Caco-2 (cell line): ENCODE results near the gene PAPPA2. TPM values are rescaled to one million over a fixed set of nuclear protein-coding genes. Genes with fewer than 3 reads are reported as not detected.
"Not testable (repeated sequence)": the region's sequence is repeated elsewhere in the genome, so short reads cannot be mapped to it uniquely, and the experiment has no call there.

ENCODE experiments used
- BruUV-seq: library from RNA; stranded (reverse); fragments of 400-500 nt; replicated peaks from 2 replicates; lab custom pipeline; 2021; lab: Mats Ljungman, UMichigan
- CTCF ChIA-PET: fragments of 300-600 bp; sonication (Branson Sonifier 250); formaldehyde crosslinking; loops from one replicate; lab custom pipeline; 2022; ENCODE audit warnings: antibody characterized with exemption; lab: Charles Lee
- POLR2A ChIA-PET: fragments of 300-600 bp; sonication (Branson Sonifier 250); formaldehyde crosslinking; loops from one replicate; lab custom pipeline; 2022; ENCODE audit warnings: antibody characterized with exemption; lab: Charles Lee
- DNase-seq, 2 experiments: peaks; one replicate each; pipeline versions ENCODE4 v3.0.0 to v3.0.0-alpha.2; 2020 to 2022
- H3K27me3 ChIP-seq: replicated peaks from 2 replicates; pipeline ENCODE4 v1.6.0; 2011; ENCODE audit warnings: low read length; ENCODE audit not compliant: control insufficient read depth, insufficient read depth
- H3K36me3 ChIP-seq: 2 replicates; pipeline ENCODE4 v1.5.1; 2011; ENCODE audit warnings: low read length; ENCODE audit not compliant: control insufficient read depth, insufficient read depth
- H3K4me1 ChIP-seq: fragments of 250-450 bp; sonication (Bioruptor Pico); 2 replicates; pipeline ENCODE4 v1.5.1; 2020; ENCODE audit warnings: mild to moderate bottlenecking
- H3K4me3 ChIP-seq: 2 replicates; pipeline ENCODE4 v1.5.1; 2011; ENCODE audit warnings: low read depth, mild to moderate bottlenecking, control low read depth, low read length
- H3K9me3 ChIP-seq: fragments of 250-450 bp; sonication (Bioruptor Pico); 2 replicates; pipeline ENCODE4 v1.5.1; 2020; ENCODE audit warnings: mild to moderate bottlenecking, moderate library complexity
- H3K27ac Mint-ChIP-seq: one replicate; pipeline ENCODE4 v1.8.0; 2022; ENCODE audit warnings: mixed read lengths; ENCODE audit not compliant: unreplicated experiment
- H3K27me3 Mint-ChIP-seq: one replicate; pipeline ENCODE4 v1.8.0; 2022; ENCODE audit warnings: mixed read lengths; ENCODE audit not compliant: insufficient read depth, unreplicated experiment
- H3K36me3 Mint-ChIP-seq: one replicate; pipeline ENCODE4 v1.8.0; 2022; ENCODE audit warnings: mild to moderate bottlenecking, mixed read lengths; ENCODE audit not compliant: insufficient read depth, unreplicated experiment
- H3K4me1 Mint-ChIP-seq: one replicate; pipeline ENCODE4 v1.8.0; 2022; ENCODE audit warnings: low read depth, mixed read lengths; ENCODE audit not compliant: unreplicated experiment
- H3K4me3 Mint-ChIP-seq: one replicate; pipeline ENCODE4 v1.8.0; 2022; ENCODE audit warnings: mild to moderate bottlenecking, moderate library complexity, mixed read lengths; ENCODE audit not compliant: unreplicated experiment
- H3K9me3 Mint-ChIP-seq: one replicate; pipeline ENCODE4 v1.8.0; 2022; ENCODE audit warnings: mixed read lengths; ENCODE audit not compliant: unreplicated experiment
- intact Hi-C: fragments of 100-400 bp; cut with micrococcal nuclease; formaldehyde crosslinking; loops from one replicate; pipeline ENCODE4 v1.10.0; 2022; ENCODE audit not compliant: unreplicated experiment
- total RNA-seq: library from RNA; stranded (reverse); gene quantifications from 2 replicates; pipeline ENCODE4 v1.2.3, GENCODE V29; 2022
- TF ChIP-seq, protein P1 (sequence below), 2 experiments: fragments of 200-600 bp in 1 of 2; IDR thresholded peaks; 1 replicate in 1 of 2; 2 replicates in 1 of 2; pipeline versions ENCODE4 v1.5.1 to v1.8.0; 2011 to 2022; ENCODE audit warnings: antibody characterized with exemption in 1 of 2, control low read depth in 1 of 2, inconsistent platforms in 1 of 2, low read depth in 1 of 2, low read length in 1 of 2, mild to moderate bottlenecking in 1 of 2, moderate library complexity in 1 of 2; ENCODE audit not compliant: insufficient read depth in 1 of 2, severe bottlenecking in 1 of 2, unreplicated experiment in 1 of 2

Gene PAPPA2
- total RNA-seq, 1 experiment from 2014 or later: 0.18 TPM

- Mint-ChIP-seq H3K27me3 (peaks cover 3% of the 10 kb centered on the region), H3K9me3 (no peaks in the 10 kb centered on the region), H3K27ac (no peak overlapping the region), H3K4me3 (no peak overlapping the region), H3K36me3 (no peaks in the 10 kb centered on the region), H3K4me1 (no peaks in the 10 kb centered on the region)
- no peak overlapping the region for H3K4me3 ChIP-seq
- no peaks in the 10 kb centered on the region for H3K4me1 ChIP-seq
- BruUV-seq: no TSS peak
- ChIA-PET POLR2A (no interaction called here), CTCF (no interaction called here)
- TF ChIP-seq, protein P1, sequence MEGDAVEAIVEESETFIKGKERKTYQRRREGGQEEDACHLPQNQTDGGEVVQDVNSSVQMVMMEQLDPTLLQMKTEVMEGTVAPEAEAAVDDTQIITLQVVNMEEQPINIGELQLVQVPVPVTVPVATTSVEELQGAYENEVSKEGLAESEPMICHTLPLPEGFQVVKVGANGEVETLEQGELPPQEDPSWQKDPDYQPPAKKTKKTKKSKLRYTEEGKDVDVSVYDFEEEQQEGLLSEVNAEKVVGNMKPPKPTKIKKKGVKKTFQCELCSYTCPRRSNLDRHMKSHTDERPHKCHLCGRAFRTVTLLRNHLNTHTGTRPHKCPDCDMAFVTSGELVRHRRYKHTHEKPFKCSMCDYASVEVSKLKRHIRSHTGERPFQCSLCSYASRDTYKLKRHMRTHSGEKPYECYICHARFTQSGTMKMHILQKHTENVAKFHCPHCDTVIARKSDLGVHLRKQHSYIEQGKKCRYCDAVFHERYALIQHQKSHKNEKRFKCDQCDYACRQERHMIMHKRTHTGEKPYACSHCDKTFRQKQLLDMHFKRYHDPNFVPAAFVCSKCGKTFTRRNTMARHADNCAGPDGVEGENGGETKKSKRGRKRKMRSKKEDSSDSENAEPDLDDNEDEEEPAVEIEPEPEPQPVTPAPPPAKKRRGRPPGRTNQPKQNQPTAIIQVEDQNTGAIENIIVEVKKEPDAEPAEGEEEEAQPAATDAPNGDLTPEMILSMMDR (IDR thresholded peaks at IDR 0.05; ENCODE audit: insufficient read depth in 1 of 2, low read depth in 1 of 2, low read length in 1 of 2, severe bottlenecking in 1 of 2, unreplicated experiment in 1 of 2): peak in 1 of 2 experiments; percentile 19
- intact Hi-C loops: loop anchor here (1.0 to 2.0 kb wide), 3 partner anchors 19 to 371 kb away; no protein-coding TSS in a partner anchor
- no peaks in the 10 kb centered on the region for H3K27me3 ChIP-seq
- H3K9me3 ChIP-seq: no peaks in the 10 kb centered on the region
- DNase-seq: peak in 1 of 2 experiments; percentile 9
- no peaks in the 10 kb centered on the region for H3K36me3 ChIP-seq
Measured at GRCh38 chr1:176745945-176746344, 283.0 kb downstream of the PAPPA2 start.

DNA sequence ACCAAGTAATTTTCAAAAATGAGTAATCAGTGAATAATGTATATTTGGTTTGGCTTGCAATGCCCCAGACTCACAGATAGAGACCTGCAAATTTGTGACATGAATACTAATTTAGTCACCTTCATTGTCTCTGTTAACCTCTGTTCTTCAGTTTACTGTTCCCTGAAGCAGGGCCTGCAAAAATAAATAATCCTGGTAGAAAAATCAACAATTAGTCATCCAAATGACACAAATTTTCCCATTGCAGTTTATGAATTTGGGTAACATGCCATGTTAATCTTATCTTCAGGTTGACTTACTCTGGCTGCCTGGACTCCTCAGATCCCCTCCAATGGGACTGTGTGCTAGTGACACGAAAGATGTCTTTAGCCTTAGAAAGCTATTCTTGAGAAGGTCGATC, 289.5 kb downstream of the PAPPA2 start:
- no peaks in the 10 kb centered on the region for H3K9me3 Mint-ChIP-seq
- CTCF ChIA-PET: no interaction called here
- intact Hi-C loops: no loop called here
- H3K4me3 Mint-ChIP-seq: no peak overlapping the region
- H3K4me1 ChIP-seq: no peaks in the 10 kb centered on the region
- H3K27ac Mint-ChIP-seq: no peak overlapping the region
- POLR2A ChIA-PET: no interaction called here
- H3K9me3 ChIP-seq: no peaks in the 10 kb centered on the region
- no peaks in the 10 kb centered on the region for H3K27me3 ChIP-seq
- H3K36me3 Mint-ChIP-seq: no peaks in the 10 kb centered on the region
- no peak overlapping the region for H3K4me3 ChIP-seq
- H3K36me3 ChIP-seq: no peaks in the 10 kb centered on the region
- TF ChIP-seq, protein P1 (IDR thresholded peaks at IDR 0.05; ENCODE audit: insufficient read depth in 1 of 2, low read depth in 1 of 2, low read length in 1 of 2, severe bottlenecking in 1 of 2, unreplicated experiment in 1 of 2): no peak
- no peaks in the 10 kb centered on the region for H3K27me3 Mint-ChIP-seq
- DNase-seq: no peak
- no peaks in the 10 kb centered on the region for H3K4me1 Mint-ChIP-seq
- no TSS peak for BruUV-seq

DNA sequence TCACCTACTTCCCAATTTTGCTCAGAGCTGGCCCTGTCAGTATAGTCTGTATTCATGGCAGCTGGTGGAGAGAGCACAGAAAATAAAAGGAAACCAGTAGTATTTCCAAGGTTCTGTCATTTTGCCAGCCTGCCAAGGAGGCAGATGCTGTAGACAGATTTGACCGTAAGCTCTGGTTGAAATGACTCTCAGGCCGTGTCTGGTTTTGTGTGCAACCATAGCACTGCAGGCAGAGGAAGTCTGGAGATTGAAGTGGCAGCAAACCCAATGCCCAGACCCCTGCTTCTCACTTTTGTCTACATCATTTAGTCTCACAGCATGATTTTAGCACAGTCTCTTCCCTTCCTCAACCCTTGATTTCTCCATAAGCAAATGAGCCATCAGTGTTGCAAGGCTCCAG, 291.7 kb downstream of the PAPPA2 start:
- Histone ChIP-seq H3K4me1 (no peaks in the 10 kb centered on the region), H3K27me3 (no peaks in the 10 kb centered on the region), H3K9me3 (no peaks in the 10 kb centered on the region), H3K36me3 (no peaks in the 10 kb centered on the region), H3K4me3 (no peak overlapping the region)
- POLR2A ChIA-PET: interaction anchor here (0.7 kb wide), 1 partner anchor 522 kb away, joined by 5 read pairs; no protein-coding TSS in a partner anchor
- H3K4me3 Mint-ChIP-seq: no peak overlapping the region
- no peaks in the 10 kb centered on the region for H3K9me3 Mint-ChIP-seq
- DNase-seq: no peak
- H3K27me3 Mint-ChIP-seq: peaks cover 2% of the 10 kb centered on the region
- intact Hi-C loops: no loop called here
- no peak overlapping the region for H3K27ac Mint-ChIP-seq
- BruUV-seq: no TSS peak
- no peaks in the 10 kb centered on the region for H3K4me1 Mint-ChIP-seq
- TF ChIP-seq, protein P1 (IDR thresholded peaks at IDR 0.05; ENCODE audit: insufficient read depth in 1 of 2, low read depth in 1 of 2, low read length in 1 of 2, severe bottlenecking in 1 of 2, unreplicated experiment in 1 of 2): no peak
- CTCF ChIA-PET: no interaction called here
- no peaks in the 10 kb centered on the region for H3K36me3 Mint-ChIP-seq

DNA sequence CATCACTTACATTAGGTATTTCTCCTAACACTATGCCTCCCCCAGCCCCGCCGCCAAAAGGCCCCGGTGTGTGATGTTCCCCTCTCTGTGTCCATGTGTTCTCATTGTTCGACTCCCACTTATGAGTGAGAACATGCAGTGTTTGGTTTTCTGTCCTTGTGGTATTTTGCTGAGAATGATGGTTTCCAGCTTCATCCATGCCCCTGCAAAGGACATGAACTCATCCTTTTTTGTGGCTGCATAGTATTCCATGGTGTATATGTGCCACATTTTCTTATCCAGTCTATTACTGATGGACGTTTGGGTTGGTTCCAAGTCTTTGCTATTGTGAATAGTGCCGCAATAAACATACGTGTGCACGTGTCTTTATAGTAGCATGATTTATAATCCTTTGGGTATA, 293.8 kb downstream of the PAPPA2 start:
- H3K36me3 ChIP-seq, DNase-seq, H3K4me1 ChIP-seq, H3K27me3 ChIP-seq, H3K4me3 Mint-ChIP-seq, H3K4me3 ChIP-seq, POLR2A ChIA-PET, H3K4me1 Mint-ChIP-seq, H3K9me3 Mint-ChIP-seq, BruUV-seq, CTCF ChIA-PET, H3K27ac Mint-ChIP-seq, H3K9me3 ChIP-seq, intact Hi-C loops, H3K27me3 Mint-ChIP-seq, H3K36me3 Mint-ChIP-seq: not testable (repeated sequence)
